Head of caudate nucleus (tissue), 42 donors: ENCODE measurements around the gene PRKX.
A peak's percentile ranks its signal among the peaks of the same experiment; 100 is the strongest.
"Not testable (repeated sequence)": the region's sequence is repeated elsewhere in the genome, so short reads cannot be mapped to it uniquely, and the experiment has no call there.

Source experiments
- DNase-seq, 42 donors: peaks; one replicate each; pipeline versions ENCODE4 v3.0.0 to v3.0.0-alpha.2; 2020 to 2021; ENCODE audit warnings: mixed read lengths in 7 of 42
- intact Hi-C: fragments of 100-400 bp; cut with DNase I; formaldehyde crosslinking; loops from one replicate; pipeline ENCODE4 v1.15.0; 2022

Gene PRKX

GRCh38 chrX:3713225-3713936, at the start of gene PRKX:
PRKX (minus strand) TSS chrX:3713649; CDS start chrX:3713253, 396 bp downstream.
- intact Hi-C loops: no loop called here

GRCh38 chrX:3763111-3763510, 49.7 kb upstream of the PRKX start:
- DNase-seq: no peak
- intact Hi-C loops: no loop called here

More at GRCh38 chrX:3713225-3713936, at the start of gene PRKX:
- peak in 36 of 42 donors; percentile 8 to 70 (median 43) for DNase-seq

- intact Hi-C loops: no loop called here
- no peak for DNase-seq
These were observed 44.1 kb upstream of the PRKX start for GRCh38 chrX:3757510-3758025.

- no peak for DNase-seq
- intact Hi-C loops: no loop called here
These were observed 34.7 kb upstream of the PRKX start for GRCh38 chrX:3748052-3748559.

- DNase-seq: no peak
- intact Hi-C loops: no loop called here
These were observed 30.5 kb upstream of the PRKX start for GRCh38 chrX:3743801-3744439.

GRCh38 chrX:3740946-3741345, 27.5 kb upstream of the PRKX start:
- intact Hi-C loops: not testable (repeated sequence)

GRCh38 chrX:3738509-3738908, 25.1 kb upstream of the PRKX start:
- no peak for DNase-seq
- intact Hi-C loops: no loop called here

More at GRCh38 chrX:3740946-3741345, 27.5 kb upstream of the PRKX start:
- DNase-seq: not testable (repeated sequence)

GRCh38 chrX:3736536-3736935, 23.1 kb upstream of the PRKX start:
- DNase-seq, intact Hi-C loops: not testable (repeated sequence)

GRCh38 chrX:3735891-3736290, 22.4 kb upstream of the PRKX start:
- intact Hi-C loops: not testable (repeated sequence)
- DNase-seq: peak in 1 of 42 donors; percentile 17

- DNase-seq, intact Hi-C loops: not testable (repeated sequence)
These were observed 21.0 kb upstream of the PRKX start for GRCh38 chrX:3734456-3734855.

GRCh38 chrX:3733043-3733430, 19.6 kb upstream of the PRKX start:
- intact Hi-C loops: no loop called here
- DNase-seq: no peak

- DNase-seq, intact Hi-C loops: not testable (repeated sequence)
These were observed 19.0 kb upstream of the PRKX start for GRCh38 chrX:3732326-3733042.

- DNase-seq: no peak
- intact Hi-C loops: no loop called here
These were observed 15.0 kb upstream of the PRKX start for GRCh38 chrX:3728454-3728853.

GRCh38 chrX:3723460-3723859, 10.0 kb upstream of the PRKX start:
- intact Hi-C loops: not testable (repeated sequence)

GRCh38 chrX:3717742-3718420, 4.4 kb upstream of the PRKX start:
- no peak for DNase-seq
- intact Hi-C loops: no loop called here

More at GRCh38 chrX:3723460-3723859, 10.0 kb upstream of the PRKX start:
- DNase-seq: not testable (repeated sequence)

- DNase-seq: no peak
- intact Hi-C loops: no loop called here
These were observed 2.5 kb upstream of the PRKX start for GRCh38 chrX:3715921-3716320.

- intact Hi-C loops: not testable (repeated sequence)
These were observed 1.4 kb upstream of the PRKX start for GRCh38 chrX:3714706-3715479.

GRCh38 chrX:3713937-3714434, 537 bp upstream of the PRKX start:
- no peak for DNase-seq

More at GRCh38 chrX:3714706-3715479, 1.4 kb upstream of the PRKX start:
- DNase-seq: not testable (repeated sequence)

More at GRCh38 chrX:3713937-3714434, 537 bp upstream of the PRKX start:
- intact Hi-C loops: no loop called here
